HT1080 (cell line): Measurements from ENCODE around the gene CCDC172. TPM values are rescaled to one million over a fixed set of nuclear protein-coding genes. Genes with fewer than 3 reads are reported as not detected.

Source experiments
- DNase-seq: peaks from one replicate; pipeline ENCODE4 v3.0.0-alpha.2; 2015; ENCODE audit warnings: low read depth
- small RNA-seq: library from RNA; depleted of rRNA; stranded (forward); fragments of <200 nt; gene quantifications from one replicate; pipeline ENCODE3, GENCODE V24; 2014
- total RNA-seq: library from RNA; depleted of rRNA; stranded (reverse); fragments of >200 nt; shearing (Covaris generic); gene quantifications from 2 replicates; pipeline ENCODE4 v1.2.3, GENCODE V29; 2014; rRNA removed

CCDC172 gene
- total RNA-seq, 1 experiment from 2014 or later: not detected

DNA sequence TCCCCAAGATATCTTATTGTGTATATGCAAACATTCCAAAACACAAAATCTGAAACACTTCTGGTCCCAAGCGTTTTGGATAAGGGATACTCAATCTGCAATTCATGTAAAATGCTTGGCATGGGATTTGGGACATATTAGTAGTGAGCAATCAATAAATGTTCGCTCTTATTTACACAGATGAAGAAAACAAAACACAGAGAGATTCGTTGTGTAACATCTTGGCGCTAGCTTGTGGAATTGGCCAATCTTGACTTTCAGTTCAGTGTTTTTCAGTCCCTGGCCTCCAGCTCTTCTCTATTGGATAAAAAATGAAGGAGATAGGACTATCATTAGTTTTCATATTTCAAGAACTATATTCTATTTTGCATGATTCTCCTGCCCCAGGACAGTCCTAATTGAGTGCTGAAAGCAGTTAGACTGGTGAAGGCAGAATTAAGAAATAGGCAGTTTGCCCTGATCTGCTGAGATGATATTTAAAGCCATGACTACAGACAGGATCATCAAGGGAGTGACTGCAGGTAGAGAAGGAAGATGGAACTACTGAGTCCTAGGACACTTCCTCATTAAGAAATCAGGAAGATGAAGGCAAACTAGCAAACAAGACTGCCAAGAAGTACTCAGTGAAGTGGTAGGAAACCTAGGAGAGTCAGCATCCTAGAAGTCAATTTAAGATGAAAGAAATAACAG lies 105.2 kb downstream of the CCDC172 start:
- DNase-seq: no peak

Small RNAs within 50 kb of the gene (small RNA-seq; reads per million reads assigned to genes)
- not detected for gene SNRPGP6

Other genes with a start within 250 kb of the CCDC172 start
- gene GFRA1, start 51.2 kb upstream of the CCDC172 start, total RNA-seq: not detected in 2 replicates
- gene PNLIPRP3, start 103.4 kb downstream of the CCDC172 start, total RNA-seq: 0.05 and 0.13 TPM in 2 replicates
- not detected in 2 replicates for gene PNLIP, start 221.5 kb downstream of the CCDC172 start, total RNA-seq